B cell (primary cell): Measurements from ENCODE around the gene PFDN1. TPM values are rescaled to one million over a fixed set of nuclear protein-coding genes. Genes with fewer than 3 reads are reported as not detected.

Experiments used
- ATAC-seq: fragments of 200-7000 bp; cut with Tn5 transposase; one replicate; pipeline ENCODE4 v1.10.0; 2021; ENCODE audit warnings: low read depth, mild to moderate bottlenecking, moderate number of reproducible peaks, moderate library complexity
- CTCF ChIA-PET: fragments of 350-600 bp; sonication (Branson Sonifier 250); formaldehyde crosslinking; loops from one replicate; lab custom pipeline; 2021; ENCODE audit warnings: antibody characterized with exemption, inconsistent platforms; lab: Charles Lee
- POLR2A ChIA-PET: fragments of 350-600 bp; sonication (Branson Sonifier 250); formaldehyde crosslinking; loops from one replicate; lab custom pipeline; 2021; ENCODE audit warnings: antibody characterized with exemption; lab: Charles Lee
- DNase-seq: peaks from one replicate; pipeline ENCODE4 v3.0.0; 2013
- H2AFZ ChIP-seq: 2 replicates; pipeline ENCODE4 v1.6.1; 2012; ENCODE audit warnings: mild to moderate bottlenecking, low read depth, low read length; ENCODE audit not compliant: insufficient read depth, poor library complexity, severe bottlenecking
- H3K27ac ChIP-seq, 2 donors: 1 replicate in 1 of 2; 2 replicates in 1 of 2; pipeline ENCODE4 v1.5.1; 2012 to 2013; ENCODE audit warnings: low read length in 2 of 2, mild to moderate bottlenecking in 2 of 2, moderate library complexity in 1 of 2
- H3K27me3 ChIP-seq, 4 experiments: fragments of 200-600 bp in 1 of 4; sonication (generic) in 1 of 4; replicated peaks in 1 of 4; 1 replicate in 2 of 4; 2 replicates in 2 of 4; pipeline versions ENCODE4 v1.6.1 to v1.7.0; 2013 to 2016; ENCODE audit warnings: low read length in 3 of 4, mild to moderate bottlenecking in 2 of 4, mixed read lengths in 1 of 4, moderate library complexity in 1 of 4; ENCODE audit not compliant: insufficient read depth in 4 of 4, control insufficient read depth in 3 of 4; ENCODE audit errors: control extremely low read depth in 1 of 4
- H3K36me3 ChIP-seq, 2 experiments: replicated peaks in 1 of 2; 1 replicate in 1 of 2; 2 replicates in 1 of 2; pipeline versions ENCODE4 v1.6.1 to v1.7.1; 2013; ENCODE audit warnings: low read length in 1 of 2; ENCODE audit not compliant: insufficient read depth in 2 of 2, control insufficient read depth in 1 of 2; ENCODE audit errors: control extremely low read depth in 1 of 2, extremely low read depth in 1 of 2
- H3K4me1 ChIP-seq, 2 donors: fragments of 200-600 bp in 1 of 2; sonication (generic) in 1 of 2; 1 replicate in 1 of 2; 2 replicates in 1 of 2; pipeline versions ENCODE4 v1.5.1 to v1.6.1; 2013 to 2017; ENCODE audit warnings: low read length in 2 of 2; ENCODE audit not compliant: control insufficient read depth in 2 of 2, insufficient read depth in 2 of 2
- H3K4me2 ChIP-seq: replicated peaks from 2 replicates; pipeline ENCODE3; 2012; ENCODE audit warnings: mild to moderate bottlenecking, low read depth, low read length; ENCODE audit not compliant: poor library complexity, severe bottlenecking
- H3K4me3 ChIP-seq, 5 experiments: fragments of 200-600 bp in 1 of 5; sonication (generic) in 1 of 5; 1 replicate in 3 of 5; 2 replicates in 2 of 5; pipeline versions ENCODE4 v1.5.1 to v1.7.0; 2011 to 2016; ENCODE audit warnings: low read length in 4 of 5, mild to moderate bottlenecking in 4 of 5, low read depth in 2 of 5, control low read depth in 1 of 5, moderate library complexity in 1 of 5; ENCODE audit not compliant: insufficient read depth in 1 of 5; ENCODE audit errors: control extremely low read depth in 1 of 5, extremely low read depth in 1 of 5
- H3K79me2 ChIP-seq: fragments of 200-600 bp; sonication (generic); one replicate; pipeline ENCODE4 v1.6.0; 2016; ENCODE audit warnings: low read length; ENCODE audit not compliant: control insufficient read depth, insufficient read depth
- H3K9ac ChIP-seq: fragments of 200-600 bp; sonication (generic); 2 replicates; pipeline ENCODE4 v1.6.1; 2017; ENCODE audit warnings: mild to moderate bottlenecking, low read length, moderate library complexity
- H3K9me3 ChIP-seq, 3 donors: one replicate each; pipeline versions ENCODE4 v1.6.1 to v1.7.1; 2013; ENCODE audit warnings: low read length in 2 of 3; ENCODE audit not compliant: control insufficient read depth in 2 of 3, insufficient read depth in 1 of 3; ENCODE audit errors: control extremely low read depth in 1 of 3
- H4K20me1 ChIP-seq: 2 replicates; pipeline ENCODE4 v1.6.0; 2012; ENCODE audit warnings: mild to moderate bottlenecking, low read length; ENCODE audit not compliant: insufficient read depth, control insufficient read depth, poor library complexity, severe bottlenecking
- H3K27ac Mint-ChIP-seq: one replicate; pipeline ENCODE4 v1.8.0; 2021; ENCODE audit warnings: mixed read lengths
- H3K27me3 Mint-ChIP-seq: one replicate; pipeline ENCODE4 v1.8.0; 2021; ENCODE audit warnings: mixed read lengths
- H3K4me1 Mint-ChIP-seq: one replicate; pipeline ENCODE4 v1.8.0; 2021; ENCODE audit warnings: mixed read lengths
- H3K4me3 Mint-ChIP-seq: one replicate; pipeline ENCODE4 v1.8.0; 2021; ENCODE audit warnings: mixed read lengths
- H3K9me3 Mint-ChIP-seq: one replicate; pipeline ENCODE4 v1.8.0; 2022; ENCODE audit warnings: mixed read lengths; ENCODE audit not compliant: insufficient read depth
- CTCF ChIP-seq: fragments of 200-600 bp; IDR thresholded peaks from one replicate; pipeline ENCODE4 v1.8.0; 2022; ENCODE audit warnings: antibody characterized with exemption, mild to moderate bottlenecking
- EZH2 ChIP-seq: IDR thresholded peaks from 2 replicates; pipeline ENCODE4 v1.6.1; 2012; ENCODE audit warnings: borderline replicate concordance, low read depth, mild to moderate bottlenecking, moderate library complexity, low read length; ENCODE audit not compliant: insufficient read depth, poor library complexity, severe bottlenecking
- WGBS: methylation state at CpG from one replicate; pipeline ENCODE4 v1.1.5; 2013; ENCODE audit warnings: missing lambda C conversion rate; ENCODE audit not compliant: insufficient coverage; 5-methylcytosine and 5-hydroxymethylcytosine counted together
- intact Hi-C: fragments of 100-400 bp; cut with micrococcal nuclease; formaldehyde crosslinking; loops from one replicate; pipeline ENCODE4 v1.10.0; 2022
- polyA plus RNA-seq: library from polyadenylated mRNA; depleted of rRNA; stranded (reverse); fragments of >200 nt; gene quantifications from 2 replicates; pipeline ENCODE4 v1.2.3, GENCODE V29; 2012
- total RNA-seq, 2 donors: library from RNA; stranded (reverse); fragments of 120-200 nt in 1 of 2; gene quantifications; 1 replicate in 1 of 2; 2 replicates in 1 of 2; pipeline versions ENCODE4 v1.2.3 to v1.2.4, GENCODE V29; 2013 to 2022

PFDN1 gene
- total and polyA plus RNA-seq, 2 donors (not counting 1 experiment from before 2014, with no cell fraction given), result 30.3 to 31.2 TPM

DNA sequence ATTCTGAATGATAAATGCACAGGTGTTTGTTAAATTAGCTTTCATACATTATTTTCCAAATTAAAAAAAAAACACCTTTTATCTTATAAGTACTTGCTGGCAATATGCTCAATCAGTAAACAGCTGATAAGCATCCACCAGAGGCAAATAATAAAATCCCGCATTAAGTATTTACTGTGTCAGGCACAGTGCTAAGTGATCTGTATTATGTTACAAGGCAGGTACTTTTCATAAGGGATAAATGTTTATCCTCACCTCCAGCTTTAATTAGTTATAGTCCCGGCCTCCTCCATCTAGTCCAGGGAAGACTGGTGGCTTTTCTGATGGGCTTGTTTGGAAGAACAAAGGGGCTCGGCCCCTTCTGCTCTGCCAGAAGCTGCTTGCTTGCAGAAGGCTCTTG is 40.1 kb downstream of the PFDN1 start:
- CTCF ChIA-PET, result interaction anchor here (1.5 to 3.9 kb wide), 3 partner anchors 11 to 84 kb away, joined by 6 to 19 read pairs (median 8); partner anchors contain the start of gene HBEGF
- peaks cover 17% of the 10 kb centered on the region for H4K20me1 ChIP-seq
- H3K4me1 Mint-ChIP-seq, result peaks cover 21% of the 10 kb centered on the region
- WGBS, result 100% methylated on average over 1 of the region's 3 CpGs
- intact Hi-C loops, result no loop called here
- no peaks in the 10 kb centered on the region for H3K9me3 Mint-ChIP-seq
- no peaks in the 10 kb centered on the region for H3K27me3 Mint-ChIP-seq
- peaks cover 49% of the 10 kb centered on the region for H3K79me2 ChIP-seq
- no peak overlapping the region for H3K4me3 Mint-ChIP-seq
- no peak overlapping the region for H3K27ac Mint-ChIP-seq
- ATAC-seq (no peak), DNase-seq (no peak)
- no peak overlapping the region for H3K9ac ChIP-seq
- peaks cover 2 to 8% of the 10 kb centered on the region in 2 experiments for H3K36me3 ChIP-seq
- no peak for TF ChIP-seq CTCF
- no peak for TF ChIP-seq EZH2
- H3K4me1 ChIP-seq, result peaks cover 3 to 9% of the 10 kb centered on the region in 2 donors
- no peak overlapping the region for H3K27ac ChIP-seq
- no peak overlapping the region for H3K4me3 ChIP-seq
- no peak overlapping the region for H3K4me2 ChIP-seq
- POLR2A ChIA-PET, result no interaction called here
- no peaks in the 10 kb centered on the region for H3K9me3 ChIP-seq
- H2AFZ ChIP-seq, result no peak overlapping the region
- no peaks in the 10 kb centered on the region for H3K27me3 ChIP-seq

DNA sequence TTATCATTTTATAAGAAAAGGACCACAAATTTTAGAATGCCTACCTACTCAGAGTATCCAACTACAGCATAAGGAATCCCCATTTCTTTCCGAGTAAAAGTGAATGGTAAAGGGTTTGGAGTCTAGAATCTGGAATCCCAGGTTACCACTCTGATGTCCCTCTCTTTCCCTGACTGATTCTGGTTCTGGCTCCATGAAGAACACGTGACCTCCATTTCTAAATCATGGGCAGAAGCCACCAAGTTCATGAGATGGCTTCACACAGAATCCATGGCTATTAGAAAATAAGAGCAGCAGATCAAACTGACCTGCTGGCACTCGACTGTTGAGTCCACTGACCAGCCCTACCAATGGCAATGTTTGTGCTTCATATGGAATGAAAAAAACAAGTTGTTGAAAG is 40.7 kb downstream of the PFDN1 start:
- no peak overlapping the region for H3K4me2 ChIP-seq

More for the DNA sequence above, 40.7 kb downstream of the PFDN1 start:
- Histone ChIP-seq H3K79me2 (peaks cover 51% of the 10 kb centered on the region), H3K27ac (no peak overlapping the region), H4K20me1 (peaks cover 17% of the 10 kb centered on the region), H3K4me1 (peaks cover under 1 to 5% of the 10 kb centered on the region in 2 donors), H2AFZ (no peak overlapping the region), H3K27me3 (no peaks in the 10 kb centered on the region), H3K4me3 (no peak overlapping the region), H3K36me3 (peaks cover 2 to 12% of the 10 kb centered on the region in 2 experiments), H3K9ac (no peak overlapping the region), H3K9me3 (no peaks in the 10 kb centered on the region)
- ChIA-PET CTCF (interaction anchor here (0.6 to 3.9 kb wide), 4 partner anchors 10 to 84 kb away, joined by 3 to 19 read pairs (median 7); partner anchors contain the start of gene HBEGF), POLR2A (no interaction called here)
- intact Hi-C loops, result no loop called here
- TF ChIP-seq EZH2, result no peak
- no peak for TF ChIP-seq CTCF
- ATAC-seq (no peak), DNase-seq (no peak)
- peaks cover 16% of the 10 kb centered on the region for H3K4me1 Mint-ChIP-seq
- no peak overlapping the region for H3K27ac Mint-ChIP-seq
- H3K27me3 Mint-ChIP-seq, result no peaks in the 10 kb centered on the region
- no peak overlapping the region for H3K4me3 Mint-ChIP-seq
- 100% methylated on average over 1 of the region's 3 CpGs for WGBS
- no peaks in the 10 kb centered on the region for H3K9me3 Mint-ChIP-seq
